Activated naive CD4-positive, alpha-beta T cell treated with anti-CD3 and anti-CD28 coated beads, Interleukin-2, amount 10 ng/mL, durations not matched to agents 5 hours and 36 hours (primary cell): ENCODE data around the gene MOB3C. TPM values are rescaled to one million over a fixed set of nuclear protein-coding genes. Genes with fewer than 3 reads are reported as not detected.

Experiments
- total RNA-seq, 2 experiments: library from RNA; stranded (reverse); gene quantifications; one replicate each; pipeline ENCODE4 v1.2.3, GENCODE V29; 2021

Gene MOB3C
- total RNA-seq = 10 to 100 TPM; 22.3 to 22.4 TPM

DNA sequence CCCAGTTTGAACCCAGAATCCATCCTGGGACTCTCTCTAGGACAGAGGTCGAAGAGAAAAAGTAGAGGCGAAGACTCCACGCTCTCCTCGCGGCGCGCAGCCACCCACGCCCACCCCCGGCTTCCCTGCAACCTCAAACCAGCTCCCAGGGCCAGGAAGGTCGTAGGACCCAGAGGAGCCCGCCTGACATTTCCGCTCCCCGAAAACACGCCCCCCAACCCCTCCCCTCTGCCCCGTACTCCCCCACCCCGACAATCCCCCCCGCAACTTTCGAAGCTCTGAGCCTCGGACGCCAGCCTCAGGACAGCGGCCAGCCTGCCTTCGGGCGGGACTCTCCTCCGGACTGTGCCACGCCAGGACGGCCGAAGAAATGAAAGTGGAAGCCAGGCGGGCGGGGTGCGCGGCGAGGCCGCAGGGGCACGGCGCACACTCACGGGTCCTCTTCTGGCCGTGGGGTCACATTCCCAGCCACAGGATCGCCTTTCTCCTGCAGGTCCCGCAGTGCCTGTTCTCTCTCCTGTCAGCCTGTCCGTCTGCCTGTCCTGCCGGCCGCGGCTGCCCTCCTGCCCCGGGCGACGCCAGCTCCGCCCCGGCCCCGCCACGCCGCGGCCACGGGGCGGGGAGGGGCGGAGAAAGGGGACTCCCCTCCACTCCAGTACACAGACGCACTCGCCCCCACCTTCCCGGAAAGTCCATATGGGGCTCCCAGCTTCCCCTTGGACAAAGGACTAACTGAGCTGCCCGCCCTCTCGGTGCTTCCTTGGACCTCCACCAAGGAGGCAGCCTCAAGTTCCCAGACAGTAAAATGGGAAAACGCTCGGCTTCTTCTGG lies at the start of gene MOB3C:
Gene MOB3C, minus strand, starts transcription at position 535 of the 831 bp plus-strand sequence. CDS start 3,490 bp downstream, outside the sequence.

DNA sequence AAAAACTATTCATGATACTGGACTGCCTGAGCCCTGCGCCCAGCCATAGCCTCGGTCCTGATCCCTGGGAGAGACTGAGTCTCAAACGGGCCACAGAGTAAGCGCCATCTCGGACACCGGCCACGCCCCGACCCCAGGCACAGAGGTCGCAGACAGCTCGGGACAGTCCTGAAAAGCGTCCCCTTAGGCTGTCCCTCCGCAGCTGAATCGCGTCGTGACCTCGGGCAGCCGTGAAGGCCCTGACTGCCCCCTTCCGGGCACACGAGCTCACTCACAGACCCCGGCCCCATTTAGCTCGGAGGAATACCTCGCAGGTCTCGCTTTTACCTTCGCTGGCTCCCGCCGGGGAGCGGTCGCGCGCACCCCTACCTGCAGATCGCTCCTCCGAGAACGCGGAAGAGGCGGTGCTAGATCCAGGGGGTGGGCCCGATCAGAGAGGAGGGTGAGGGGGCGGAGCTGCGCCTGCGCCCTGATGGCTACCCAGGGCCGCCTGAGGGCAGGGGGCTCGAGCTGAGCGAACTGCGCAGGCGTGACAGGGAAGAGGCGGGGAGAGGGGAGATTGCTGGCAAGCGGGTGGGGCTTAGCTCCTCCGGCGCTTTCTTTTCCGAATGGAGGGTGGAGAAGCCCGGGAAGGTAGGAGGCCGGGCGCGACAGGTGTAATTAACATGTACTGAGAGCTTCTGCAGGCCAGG lies 12.6 kb downstream of the MOB3C start, which contains the start of gene MKNK1:
Gene MKNK1, minus strand, starts transcription at position 411 of the 692 bp plus-strand sequence. CDS start 20,941 bp downstream, outside the sequence.

Other genes with a start within 250 kb of the MOB3C start
- 1 to 10 TPM; 3.5 to 6.2 TPM for gene FAAH, start 222.5 kb downstream of the MOB3C start, total RNA-seq
- under 1 TPM in 1 of 2 experiments, not detected in 1; 0.10 TPM for gene DMBX1, start 127.0 kb downstream of the MOB3C start, total RNA-seq
- not detected for gene KNCN, start 65.2 kb downstream of the MOB3C start, total RNA-seq
- gene MKNK1, start 12.5 kb downstream of the MOB3C start, total RNA-seq = 10 to 100 TPM; 58.9 to 59.6 TPM
- 10 to 100 TPM; 37.2 to 41.3 TPM for gene ATPAF1, start 51.6 kb upstream of the MOB3C start, total RNA-seq
- gene TEX38, start 55.0 kb upstream of the MOB3C start, total RNA-seq = not detected
- gene EFCAB14, start 102.3 kb upstream of the MOB3C start, total RNA-seq = 10 to 100 TPM; 79.2 to 80.1 TPM
- gene CYP4B1, start 182.2 kb upstream of the MOB3C start, total RNA-seq = not detected